ENCODE data around the gene SLC9A2.

The SLC9A2 gene

GRCh38 chr2:102619414-102620319, at the start of gene SLC9A2:
Gene SLC9A2, plus strand, starts transcription at chr2:102619553. Its CDS starts 296 bp downstream, at chr2:102619849.
- DNase-seq = peak in 2 of 3 experiments; percentile 63 to 66

GRCh38 chr2:102575888-102576287, 43.5 kb upstream of the SLC9A2 start:
- no peak for DNase-seq

DNA sequence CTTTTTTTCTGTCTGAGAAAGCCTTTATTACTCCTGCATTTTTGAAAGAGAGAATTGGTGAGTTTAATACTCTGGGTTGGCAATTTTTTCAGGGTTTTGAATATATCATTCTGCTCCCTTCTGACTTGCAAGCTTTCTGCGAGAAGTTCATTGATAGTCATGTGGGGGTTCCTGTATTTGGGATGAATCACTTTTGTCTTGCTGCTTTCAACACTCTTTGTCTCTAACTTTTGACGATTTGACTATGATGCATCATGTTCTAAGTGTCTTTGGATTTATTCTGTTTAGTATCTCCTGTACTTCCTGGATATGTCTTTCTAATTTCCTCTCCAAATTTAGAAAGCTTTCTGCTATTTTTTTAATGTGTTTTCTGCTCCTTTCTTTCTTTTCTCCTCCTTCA, 41.0 kb upstream of the SLC9A2 start:
- DNase-seq = no peak

DNA sequence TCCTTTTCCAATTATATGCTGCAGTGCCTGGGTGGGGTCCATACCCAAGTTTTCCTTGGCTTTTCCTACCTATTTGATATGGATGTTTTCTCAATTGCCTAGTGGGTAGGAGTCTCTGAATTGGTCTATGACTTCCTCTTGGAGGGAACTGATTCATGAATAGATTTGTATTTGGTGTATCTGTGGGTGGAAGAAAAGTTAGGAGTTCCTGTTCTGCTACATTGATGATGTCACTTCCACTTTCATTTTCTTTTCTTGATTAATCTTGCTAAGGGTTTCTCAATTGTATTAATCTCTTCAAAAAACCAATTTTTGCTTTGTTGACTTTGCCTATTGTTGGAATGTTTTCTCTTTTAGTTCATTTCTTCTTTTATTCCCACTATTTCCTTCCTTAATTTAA, 37.4 kb upstream of the SLC9A2 start:
- no peak for DNase-seq

DNA sequence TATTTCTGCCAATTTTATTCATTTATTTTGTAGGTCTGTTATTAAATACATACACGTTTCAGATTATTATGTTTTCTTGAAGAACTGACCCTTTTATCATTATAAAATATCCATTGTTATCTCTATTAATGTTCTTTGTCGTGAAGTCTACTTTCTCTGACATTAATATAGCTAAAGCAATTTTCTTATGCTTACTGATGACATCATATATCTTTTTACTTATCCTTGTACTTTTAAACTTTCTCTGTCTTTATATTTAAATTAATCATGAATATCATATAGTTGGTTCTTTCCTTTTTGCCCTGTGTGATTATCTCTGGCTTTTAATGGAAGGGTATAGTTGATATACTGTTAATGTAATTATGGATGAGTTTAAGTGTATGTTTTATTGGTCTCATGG, 36.5 kb upstream of the SLC9A2 start:
- DNase-seq = no peak

DNA sequence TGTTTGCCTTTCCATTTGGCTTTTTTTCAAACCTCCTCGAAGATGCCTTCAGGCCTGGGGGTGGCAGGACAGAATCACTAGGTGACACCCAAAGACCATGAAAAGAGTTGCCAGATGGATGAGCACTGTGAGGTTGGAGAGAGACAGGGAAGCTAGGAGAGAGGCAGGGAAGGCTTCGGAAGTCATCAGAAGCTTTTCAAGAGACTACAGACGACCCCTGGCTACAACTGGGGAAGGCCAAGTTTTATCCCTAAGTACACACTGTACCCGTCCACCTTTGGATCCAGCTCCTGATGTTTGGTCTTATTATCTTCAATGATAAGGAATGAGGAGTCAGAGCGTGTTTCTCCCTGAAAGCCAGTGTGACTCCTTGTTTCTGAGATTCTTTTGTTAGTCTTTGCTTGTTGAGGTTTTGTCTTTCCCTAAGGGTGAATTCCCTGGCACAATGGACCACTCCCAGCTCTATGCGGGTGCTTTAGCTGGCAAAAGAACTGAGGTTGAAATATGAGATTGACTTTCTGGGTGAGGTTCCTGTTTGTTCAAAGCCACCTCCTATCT, 33.4 kb upstream of the SLC9A2 start:
- DNase-seq = no peak

DNA sequence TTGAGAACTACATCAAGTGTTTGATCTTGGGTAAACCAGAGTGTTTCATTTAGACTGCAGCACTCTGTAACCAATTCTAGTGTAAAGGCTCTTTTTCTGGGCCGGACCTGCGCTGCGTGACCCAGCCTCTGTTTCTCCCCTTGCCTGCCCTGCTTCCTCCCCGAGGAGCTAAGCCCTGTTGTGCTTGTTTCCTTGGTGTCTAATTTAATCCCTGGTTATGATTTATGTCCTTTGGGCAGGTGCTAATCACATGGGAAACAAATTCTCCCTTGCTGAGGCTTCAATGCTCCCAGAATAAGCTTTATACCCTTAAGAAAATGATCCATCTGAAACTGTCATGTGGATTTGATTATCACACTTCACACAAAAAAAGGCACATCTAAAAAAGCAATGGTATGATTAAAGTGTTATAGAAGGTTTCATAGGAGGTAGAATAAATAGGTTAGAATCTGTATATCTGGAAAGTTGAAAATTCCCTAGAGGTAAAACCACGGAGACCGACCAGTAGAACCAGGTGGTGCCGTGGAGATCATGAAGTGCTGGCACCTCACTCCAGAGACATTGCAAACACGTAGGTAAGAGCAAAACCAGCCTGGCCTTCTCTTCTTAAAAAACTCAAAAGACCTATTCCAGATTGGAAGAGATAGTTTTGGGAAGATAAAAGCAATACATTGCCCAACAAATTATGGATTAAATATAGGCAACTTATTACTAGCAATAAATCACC, 31.0 kb upstream of the SLC9A2 start:
- DNase-seq = peak in 2 of 3 experiments; percentile 5 to 68

DNA sequence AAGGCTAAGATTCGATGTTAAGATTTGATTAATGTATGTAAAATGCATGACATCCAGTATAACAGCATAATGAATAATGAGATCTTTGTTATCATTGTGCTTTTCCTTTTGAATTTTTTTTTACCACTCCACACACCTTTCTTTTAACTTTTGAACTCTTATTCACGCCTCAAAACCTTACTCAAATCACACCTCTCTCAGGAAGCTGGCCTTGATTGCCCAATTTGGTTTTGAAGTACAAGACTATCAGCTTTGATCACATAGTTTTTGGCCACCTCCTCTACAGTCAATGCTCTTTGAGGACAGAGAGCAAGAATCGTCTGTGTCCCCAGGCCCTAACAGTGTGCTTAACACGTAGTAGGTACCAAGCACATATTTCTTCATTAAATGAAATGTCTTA, 29.9 kb upstream of the SLC9A2 start:
- DNase-seq = no peak

- peak in 2 of 3 experiments; percentile 18 to 59 for DNase-seq
Measured at GRCh38 chr2:102591491-102592045, 27.8 kb upstream of the SLC9A2 start.

DNA sequence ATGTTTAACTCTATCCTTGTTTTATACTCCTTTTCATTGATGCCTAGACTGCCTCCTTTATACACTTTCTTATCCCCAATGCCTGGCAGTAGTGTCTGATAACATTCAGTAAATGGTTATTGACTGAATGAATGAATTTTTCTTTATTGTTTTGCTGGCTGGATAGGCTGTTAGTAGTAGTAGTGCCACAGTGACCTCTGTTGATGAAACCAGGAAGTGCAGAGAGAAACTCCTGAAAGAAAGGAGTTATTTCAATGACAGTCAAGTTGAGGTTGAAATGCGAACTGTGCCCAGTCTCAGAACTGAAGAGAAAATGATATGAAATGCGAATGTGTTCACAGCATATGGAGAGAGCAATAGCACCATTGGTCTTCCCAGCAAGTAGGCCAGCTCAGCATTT, 26.8 kb upstream of the SLC9A2 start:
- DNase-seq = no peak

GRCh38 chr2:102593516-102593915, 25.8 kb upstream of the SLC9A2 start:
- DNase-seq = no peak

- no peak for DNase-seq
Measured at GRCh38 chr2:102594445-102595016, 24.8 kb upstream of the SLC9A2 start.

DNA sequence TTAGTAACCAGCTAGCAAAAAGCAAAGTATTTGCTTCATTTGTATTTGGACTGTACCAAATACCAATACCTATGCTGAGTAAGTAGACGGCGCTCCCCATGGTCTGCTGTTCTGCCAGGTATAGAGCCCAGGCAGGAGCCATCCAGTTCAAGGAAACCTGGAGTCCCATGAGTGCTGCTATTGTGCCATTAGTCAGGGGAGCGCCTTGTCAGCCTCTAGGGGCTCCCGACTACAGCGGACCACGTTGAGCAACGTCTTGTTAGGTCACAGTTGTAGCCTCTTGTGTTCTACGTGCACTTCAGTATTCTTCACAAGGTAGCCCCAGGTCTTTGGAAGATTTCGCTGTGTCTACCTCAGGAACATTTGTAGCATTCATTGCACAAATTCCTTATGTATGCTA, 21.6 kb upstream of the SLC9A2 start:
- DNase-seq = no peak

DNA sequence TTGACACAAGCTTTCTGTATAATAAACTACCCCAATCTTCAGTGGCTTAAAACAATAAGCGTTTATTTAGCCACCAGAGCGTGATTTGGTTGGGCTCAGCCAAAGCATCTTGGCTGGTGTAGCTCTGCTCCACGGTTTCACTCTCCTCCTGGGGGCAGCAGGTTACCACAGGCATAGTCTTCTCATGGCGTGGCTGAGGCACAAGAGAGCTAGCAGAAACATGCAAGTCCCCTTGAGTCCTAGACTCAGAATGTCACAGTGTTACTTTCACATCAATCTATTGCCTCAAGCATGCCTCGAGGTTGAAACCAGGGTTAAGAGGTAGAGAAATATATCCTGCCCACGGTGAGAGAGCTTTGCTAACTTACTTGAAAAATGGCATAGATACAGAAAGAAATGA, 19.9 kb upstream of the SLC9A2 start:
- DNase-seq = no peak

- DNase-seq = no peak
Measured at GRCh38 chr2:102601730-102602129, 17.6 kb upstream of the SLC9A2 start.

DNA sequence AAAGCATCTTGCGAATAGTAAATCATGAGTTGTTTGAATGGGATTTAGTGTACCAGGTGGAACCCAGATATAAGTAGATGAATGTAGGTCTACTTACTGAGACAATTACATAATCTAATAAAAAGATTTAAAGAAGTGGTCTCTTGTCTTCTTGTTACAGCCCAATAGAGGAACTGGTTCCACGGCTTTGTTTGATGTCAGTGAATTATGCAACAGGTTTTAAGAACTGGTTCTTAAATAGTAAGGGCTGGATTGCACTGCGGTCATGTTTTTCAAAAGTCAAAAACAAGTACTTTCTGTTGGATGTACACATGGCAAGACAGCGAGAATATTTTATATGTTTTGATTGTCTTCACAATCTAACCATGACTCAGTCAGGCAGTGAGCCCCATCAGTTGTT, 15.4 kb upstream of the SLC9A2 start:
- no peak for DNase-seq

DNA sequence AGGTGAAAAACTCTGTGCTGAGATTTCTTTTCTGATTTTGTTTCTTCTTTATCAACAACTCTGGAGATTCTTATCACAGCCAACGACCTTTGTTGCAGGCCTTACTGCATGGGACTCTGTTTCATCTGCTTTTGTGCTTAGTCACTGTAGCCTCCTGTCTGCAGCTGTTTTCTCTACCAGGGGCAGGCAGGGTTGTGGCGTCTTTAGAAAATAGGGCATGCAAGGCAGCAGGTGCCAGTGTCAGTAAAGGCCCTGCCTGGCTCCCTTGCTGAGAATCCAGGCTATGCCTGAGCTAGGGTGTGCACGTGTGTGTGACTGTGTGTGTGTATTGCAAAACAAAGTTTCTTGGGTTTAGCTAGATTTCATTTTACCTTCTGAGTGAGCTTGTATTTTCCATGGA, 14.6 kb upstream of the SLC9A2 start:
- peak in 1 of 3 experiments; percentile 25 for DNase-seq

GRCh38 chr2:102606353-102606752, 13.0 kb upstream of the SLC9A2 start:
- no peak for DNase-seq

- peak; percentile 5 to 67 (median 10) for DNase-seq
Measured at GRCh38 chr2:102615620-102616436, 3.5 kb upstream of the SLC9A2 start.

DNA sequence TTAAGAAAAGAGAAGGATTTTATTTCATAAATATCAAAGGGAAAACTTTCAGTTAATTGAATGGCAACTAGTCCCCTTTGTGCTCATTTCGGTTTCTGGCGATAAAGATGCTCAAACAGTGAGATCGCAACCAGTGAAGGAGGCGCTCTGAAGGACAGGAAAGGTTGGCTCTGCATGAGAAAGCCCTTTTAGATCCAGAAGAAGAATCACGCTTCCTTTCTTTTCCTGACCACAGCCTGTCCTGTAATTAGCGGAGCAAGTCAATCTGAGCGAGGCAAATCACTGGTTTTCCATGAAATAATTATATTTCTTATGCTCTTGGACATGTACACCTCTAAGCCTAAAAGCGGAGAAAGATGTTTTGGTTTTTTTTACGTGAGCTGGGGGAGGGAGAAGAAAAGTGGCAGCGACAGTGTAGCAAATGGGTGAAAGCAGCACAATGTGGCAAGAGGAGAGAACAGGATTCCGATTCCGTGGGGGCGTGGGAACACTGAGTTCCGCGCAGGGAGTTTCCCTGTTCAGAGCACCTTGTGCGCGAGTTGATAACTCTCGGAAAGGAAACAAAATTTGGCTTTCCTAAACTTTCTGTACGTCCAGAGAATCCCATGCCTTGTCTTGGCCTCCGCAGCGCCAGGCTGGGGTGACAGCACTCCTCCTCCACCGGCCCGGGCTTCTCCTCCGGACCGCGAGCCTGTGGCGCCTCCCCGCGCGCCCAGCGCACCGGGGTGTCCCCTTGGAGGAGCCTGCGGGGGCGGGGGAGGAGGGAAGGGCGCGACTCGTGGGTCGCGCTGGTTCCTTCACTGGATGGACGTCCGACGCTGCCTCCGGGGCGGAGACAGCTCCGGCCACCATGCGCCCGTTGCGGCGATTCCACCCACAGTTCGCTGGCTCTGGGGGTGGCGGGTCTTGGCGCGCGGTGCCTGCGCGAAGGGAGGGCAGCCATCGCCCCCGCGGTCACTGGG, 620 bp upstream of the SLC9A2 start:
- DNase-seq = peak in 2 of 3 experiments; percentile 57 to 63

GRCh38 chr2:102620332-102620731, 979 bp downstream of the SLC9A2 start:
- DNase-seq = peak in 2 of 3 experiments; percentile 50 to 76
